ENCODE measurements around the gene ARMC6.

GRCh38 chr19:18990128-18990708, 43.2 kb upstream of the ARMC6 start:
- TF ChIP-seq EZH2 (IDR thresholded peaks at IDR 0.05; ENCODE audit: borderline replicate concordance, low read depth, low read length, severe bottlenecking) = no peak
- TF ChIP-seq, protein P1, sequence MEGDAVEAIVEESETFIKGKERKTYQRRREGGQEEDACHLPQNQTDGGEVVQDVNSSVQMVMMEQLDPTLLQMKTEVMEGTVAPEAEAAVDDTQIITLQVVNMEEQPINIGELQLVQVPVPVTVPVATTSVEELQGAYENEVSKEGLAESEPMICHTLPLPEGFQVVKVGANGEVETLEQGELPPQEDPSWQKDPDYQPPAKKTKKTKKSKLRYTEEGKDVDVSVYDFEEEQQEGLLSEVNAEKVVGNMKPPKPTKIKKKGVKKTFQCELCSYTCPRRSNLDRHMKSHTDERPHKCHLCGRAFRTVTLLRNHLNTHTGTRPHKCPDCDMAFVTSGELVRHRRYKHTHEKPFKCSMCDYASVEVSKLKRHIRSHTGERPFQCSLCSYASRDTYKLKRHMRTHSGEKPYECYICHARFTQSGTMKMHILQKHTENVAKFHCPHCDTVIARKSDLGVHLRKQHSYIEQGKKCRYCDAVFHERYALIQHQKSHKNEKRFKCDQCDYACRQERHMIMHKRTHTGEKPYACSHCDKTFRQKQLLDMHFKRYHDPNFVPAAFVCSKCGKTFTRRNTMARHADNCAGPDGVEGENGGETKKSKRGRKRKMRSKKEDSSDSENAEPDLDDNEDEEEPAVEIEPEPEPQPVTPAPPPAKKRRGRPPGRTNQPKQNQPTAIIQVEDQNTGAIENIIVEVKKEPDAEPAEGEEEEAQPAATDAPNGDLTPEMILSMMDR (IDR thresholded peaks at IDR 0.05; ENCODE audit: borderline replicate concordance, extremely low read depth, low read length, poor library complexity, severe bottlenecking) = no peak

All from DND-41 (cell line).